ENCODE data around the gene IQCF6.
"Not testable (repeated sequence)": the region's sequence is repeated elsewhere in the genome, so short reads cannot be mapped to it uniquely, and the experiment has no call there.

The IQCF6 gene

GRCh38 chr3:51779137-51779536 lies at the start of gene IQCF6:
Gene IQCF6 (minus strand): TSS chr3:51779237. CDS start chr3:51779224, 13 bp downstream.
- DNase-seq = no peak

DNA sequence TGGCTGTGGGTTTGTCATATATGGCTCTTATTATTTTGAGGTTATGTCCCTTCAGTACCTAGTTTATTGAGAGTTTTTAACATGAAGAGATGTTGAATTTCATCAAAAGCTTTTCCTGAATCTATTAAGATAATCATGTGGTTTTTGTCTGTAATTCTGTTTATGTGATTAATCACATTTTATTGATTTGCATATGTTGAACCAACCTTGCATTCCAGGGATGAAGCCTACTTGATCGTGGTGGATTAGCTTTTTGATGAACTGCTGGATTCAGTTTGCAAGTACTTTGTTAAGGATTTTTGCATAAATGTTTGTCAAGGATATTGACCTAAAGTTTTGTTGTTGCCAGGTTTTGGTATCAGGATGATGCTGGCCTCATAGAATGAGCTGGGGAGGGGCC lies 49.3 kb upstream of the IQCF6 start:
- DNase-seq = no peak

GRCh38 chr3:51819709-51820406 lies 40.8 kb upstream of the IQCF6 start:
- no peak for DNase-seq

GRCh38 chr3:51819151-51819550 lies 40.1 kb upstream of the IQCF6 start:
- no peak for DNase-seq

DNA sequence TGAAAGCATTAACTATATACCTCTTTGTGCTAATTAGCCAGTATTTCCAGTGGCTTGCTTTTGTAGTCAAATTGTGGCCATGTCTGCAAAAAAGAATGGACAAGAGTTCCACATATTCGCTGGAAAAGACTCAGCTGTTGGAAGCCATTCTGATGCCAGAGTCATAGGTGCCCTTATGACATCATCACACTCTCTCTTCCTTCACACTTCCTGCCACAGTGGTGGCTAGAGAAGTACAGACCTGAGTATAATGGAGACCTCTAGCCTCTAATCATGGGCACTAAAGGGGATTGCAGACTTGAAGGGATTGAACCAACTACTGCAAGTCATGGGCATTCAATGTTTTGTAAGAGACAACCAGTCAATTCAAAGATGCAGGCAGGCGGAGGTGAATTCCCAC lies 38.3 kb upstream of the IQCF6 start:
- DNase-seq = no peak

- DNase-seq = no peak
These were observed 37.7 kb upstream of the IQCF6 start for GRCh38 chr3:51816723-51817122.

DNA sequence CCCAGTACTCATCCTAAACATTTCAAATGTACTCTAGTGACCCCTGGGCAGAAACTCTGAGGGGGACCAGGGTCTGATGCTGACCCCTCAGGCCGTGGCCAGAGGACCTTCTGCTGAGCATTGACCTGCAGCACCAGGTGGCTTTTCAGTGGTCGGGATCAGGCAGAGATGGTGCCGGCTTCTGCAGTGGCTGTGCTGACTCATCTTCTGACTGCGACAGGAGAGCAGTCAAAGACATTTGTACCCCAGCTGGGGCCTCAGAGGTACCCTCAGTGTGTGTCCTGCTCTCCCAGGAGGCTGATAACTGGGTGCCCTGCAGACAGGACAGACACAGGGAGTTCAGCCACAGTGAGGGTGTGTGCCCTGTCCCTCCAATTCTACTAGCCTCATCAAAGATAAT lies 36.6 kb upstream of the IQCF6 start:
- DNase-seq = no peak

GRCh38 chr3:51814034-51814433 lies 35.0 kb upstream of the IQCF6 start:
- no peak for DNase-seq

DNA sequence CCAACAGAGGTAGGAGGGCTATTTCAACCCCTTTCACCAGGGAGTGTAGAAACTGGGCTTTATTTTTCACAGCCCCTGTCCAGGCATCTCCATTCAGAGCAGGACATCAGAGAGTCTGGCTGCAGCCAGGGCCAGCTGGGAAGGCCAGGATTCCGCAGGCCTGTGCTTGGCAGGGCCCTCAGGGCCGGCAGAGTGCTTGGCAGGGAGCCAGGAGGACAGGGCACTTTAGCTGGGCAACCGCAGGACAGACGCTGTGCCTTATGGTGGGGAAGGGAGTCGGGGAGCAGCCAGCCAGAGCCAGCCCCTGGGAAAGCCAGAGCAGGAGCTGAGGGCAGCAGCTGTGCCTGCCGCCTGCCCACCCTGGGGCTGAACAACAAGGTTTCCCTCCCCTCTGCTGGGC lies 34.5 kb upstream of the IQCF6 start:
- DNase-seq = no peak

GRCh38 chr3:51808934-51809333 lies 29.9 kb upstream of the IQCF6 start:
- no peak for DNase-seq

GRCh38 chr3:51802106-51802703 lies 23.2 kb upstream of the IQCF6 start:
- DNase-seq = no peak

- DNase-seq = no peak
These were observed 21.7 kb upstream of the IQCF6 start for GRCh38 chr3:51800750-51801125.

- peak; percentile 9 to 55 for DNase-seq
These were observed 21.1 kb upstream of the IQCF6 start for GRCh38 chr3:51799879-51800749.

DNA sequence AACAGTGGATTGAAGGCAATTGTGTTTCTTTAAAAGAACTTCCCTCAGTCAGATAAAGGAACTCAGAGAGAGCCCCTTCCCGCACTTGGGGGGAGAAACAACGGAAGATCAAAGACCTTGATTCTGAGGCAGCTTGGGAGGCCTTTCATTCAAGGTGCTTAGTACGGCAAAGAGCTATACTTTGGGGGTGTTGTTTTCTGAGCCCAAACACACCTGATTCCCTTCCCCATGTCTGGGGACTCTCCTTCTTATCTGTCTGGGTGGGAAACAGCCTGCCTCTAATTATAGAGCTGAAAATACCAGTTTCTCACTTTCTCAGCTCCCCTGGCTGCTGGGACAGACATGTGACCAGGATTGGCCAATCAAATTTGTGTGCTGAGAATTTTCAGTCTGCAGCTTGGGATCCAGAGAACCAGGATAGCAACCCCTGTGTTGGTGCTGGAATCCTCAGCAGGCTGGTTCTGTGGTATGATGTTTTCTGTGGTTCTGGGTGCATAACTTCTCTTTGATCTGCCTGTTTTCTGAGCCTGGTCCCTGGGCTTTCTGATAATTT lies 19.4 kb upstream of the IQCF6 start:
- DNase-seq = no peak

DNA sequence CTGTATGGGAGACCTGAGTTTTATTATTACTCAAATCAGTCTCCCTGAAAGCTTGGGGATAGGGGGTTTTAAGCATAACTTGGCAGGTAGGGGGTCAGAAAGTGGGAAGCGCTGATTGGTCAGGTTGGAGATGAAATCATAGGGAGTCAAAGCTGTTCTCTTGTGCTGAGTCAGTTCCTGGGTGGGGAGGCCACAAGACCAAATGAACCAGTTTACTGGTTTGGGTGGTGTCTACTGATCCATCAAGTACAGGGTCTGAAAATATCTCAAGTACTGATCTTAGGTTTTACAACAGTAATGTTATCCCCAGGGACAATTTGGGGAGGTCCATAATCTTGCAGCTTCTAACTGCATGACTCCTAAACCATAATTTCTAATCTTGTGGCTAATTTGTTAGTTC lies 17.8 kb upstream of the IQCF6 start:
- no peak for DNase-seq

GRCh38 chr3:51794206-51794605 lies 15.2 kb upstream of the IQCF6 start:
- no peak for DNase-seq

- DNase-seq = no peak
These were observed 13.2 kb upstream of the IQCF6 start for GRCh38 chr3:51792206-51792605.

- no peak for DNase-seq
These were observed 10.4 kb upstream of the IQCF6 start for GRCh38 chr3:51789437-51789836.

GRCh38 chr3:51787576-51787975 lies 8.5 kb upstream of the IQCF6 start:
- not testable (repeated sequence) for DNase-seq

DNA sequence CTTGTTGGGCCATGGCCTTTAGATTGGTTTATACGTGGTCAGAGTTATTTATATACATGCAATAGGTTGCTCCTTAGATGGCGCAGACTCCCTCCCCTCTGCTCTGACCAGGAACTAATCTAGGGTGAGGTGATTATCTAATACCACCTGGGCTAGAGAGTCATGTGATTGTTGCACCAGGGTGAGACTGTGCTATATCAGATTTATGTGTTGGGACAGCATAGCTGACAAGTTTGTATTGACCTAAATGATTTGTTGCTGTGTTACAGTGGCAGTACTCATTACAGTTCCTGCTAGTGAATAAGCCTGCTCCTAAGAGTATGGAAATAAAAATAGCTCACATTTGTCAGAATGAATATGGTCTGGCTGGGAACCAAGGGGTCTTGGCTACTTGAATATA lies 7.2 kb upstream of the IQCF6 start:
- no peak for DNase-seq

DNA sequence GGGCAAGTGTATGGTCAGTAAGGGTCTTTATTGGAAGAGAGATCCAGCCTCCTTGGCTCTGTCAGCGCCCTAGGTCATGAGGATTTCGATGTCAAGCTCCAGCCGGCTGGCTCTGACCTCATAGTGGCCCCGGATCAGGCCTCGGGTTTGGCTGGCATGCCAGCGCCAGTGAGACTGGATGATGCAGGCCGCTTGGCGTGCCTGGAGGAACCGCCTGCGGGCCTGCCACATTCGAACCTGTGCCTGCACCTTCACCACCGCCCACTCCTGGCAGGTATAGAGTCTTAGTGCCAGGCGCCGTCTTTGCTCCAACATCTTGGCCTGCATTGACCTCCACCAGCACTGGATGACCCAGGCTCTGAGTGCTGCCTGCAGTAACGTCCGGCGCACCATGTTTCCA lies 483 bp downstream of the IQCF6 start:
- DNase-seq = no peak

DNA sequence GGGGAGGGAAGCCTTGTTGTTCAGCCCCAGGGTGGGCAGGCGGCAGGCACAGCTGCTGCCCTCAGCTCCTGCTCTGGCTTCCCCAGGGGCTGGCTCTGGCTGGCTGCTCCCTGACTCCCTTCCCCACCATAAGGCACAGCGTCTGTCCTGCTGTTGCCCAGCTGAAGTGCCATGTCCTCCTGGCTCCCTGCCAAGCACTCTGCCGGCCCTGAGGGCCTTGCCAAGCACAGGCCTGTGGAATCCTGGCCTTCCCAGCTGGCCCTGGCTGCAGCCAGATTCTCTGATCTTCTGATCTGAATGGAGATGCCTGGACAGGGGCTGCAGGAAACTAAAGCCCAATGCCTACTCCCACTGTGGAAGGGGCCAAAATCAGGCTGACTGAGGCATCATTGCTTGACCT lies 1.1 kb downstream of the IQCF6 start:
- DNase-seq = no peak

DNA sequence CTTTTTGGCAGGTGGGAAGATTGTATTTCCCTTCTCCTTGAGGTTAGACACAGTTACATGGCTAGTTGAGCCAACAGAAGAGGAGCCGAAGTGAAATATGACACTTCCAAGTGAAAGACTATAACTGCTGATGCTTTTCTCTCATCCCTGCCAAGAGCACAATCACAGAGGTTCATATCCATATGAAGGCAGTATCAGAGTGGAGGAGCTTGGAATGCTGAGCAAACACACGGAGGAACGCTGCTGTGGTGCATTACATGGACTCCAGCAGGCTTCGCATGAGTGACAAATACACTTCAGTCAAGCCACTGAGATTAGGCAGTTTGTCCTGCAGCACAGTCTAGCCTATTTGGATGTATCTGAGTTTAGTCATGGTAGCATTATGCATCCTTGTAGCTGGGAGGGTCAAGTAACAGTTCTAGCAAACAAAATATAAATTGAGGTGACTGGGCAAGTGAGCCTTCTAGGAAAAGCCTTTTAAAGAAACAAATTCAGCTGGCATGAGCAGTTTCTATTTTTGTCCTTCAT lies 5.4 kb downstream of the IQCF6 start:
- DNase-seq = no peak
